ENCODE measurements around the gene DNAJC28.
"Not testable (repeated sequence)": the region's sequence is repeated elsewhere in the genome, so short reads cannot be mapped to it uniquely, and the experiment has no call there.

Gene DNAJC28

GRCh38 chr21:33511639-33512038, 20.1 kb upstream of the DNAJC28 start:
- Histone ChIP-seq H3K36me3 (peaks cover 92% of the 10 kb centered on the region), H3K27me3 (no peaks in the 10 kb centered on the region)

GRCh38 chr21:33510826-33511225, 19.3 kb upstream of the DNAJC28 start:
- H3K4me1 ChIP-seq = peaks cover 5% of the 10 kb centered on the region; the same call in 1 of the 2 replicates
- H3K27me3 ChIP-seq = no peaks in the 10 kb centered on the region
- peaks cover 86% of the 10 kb centered on the region for H3K36me3 ChIP-seq

More at GRCh38 chr21:33511639-33512038, 20.1 kb upstream of the DNAJC28 start:
- no peak for TF ChIP-seq CTCF (IDR thresholded peaks at IDR 0.05; ENCODE audit: low read depth, low read length)
- Histone ChIP-seq H3K4me3 (ENCODE audit: low read depth, low read length) (no peak overlapping the region), H3K4me1 (peaks cover 5% of the 10 kb centered on the region; the same call in 1 of the 2 replicates), H3K9me3 (no peaks in the 10 kb centered on the region)
- no peak for DNase-seq

GRCh38 chr21:33507003-33507402, 15.5 kb upstream of the DNAJC28 start:
- not testable (repeated sequence) for H3K27me3 ChIP-seq; H3K9me3 ChIP-seq; H3K4me3 ChIP-seq (ENCODE audit: low read depth, low read length); DNase-seq; H3K4me1 ChIP-seq
- H3K36me3 ChIP-seq = peaks cover 78% of the 10 kb centered on the region

More at GRCh38 chr21:33510826-33511225, 19.3 kb upstream of the DNAJC28 start:
- no peak overlapping the region for H3K4me3 ChIP-seq (ENCODE audit: low read depth, low read length)
- DNase-seq = peak; percentile 18
- no peak for TF ChIP-seq CTCF (IDR thresholded peaks at IDR 0.05; ENCODE audit: low read depth, low read length)
- H3K9me3 ChIP-seq = no peaks in the 10 kb centered on the region

GRCh38 chr21:33505833-33506232, 14.3 kb upstream of the DNAJC28 start:
- no peaks in the 10 kb centered on the region for H3K9me3 ChIP-seq
- H3K36me3 ChIP-seq = peaks cover 76% of the 10 kb centered on the region
- no peak for TF ChIP-seq CTCF (IDR thresholded peaks at IDR 0.05; ENCODE audit: low read depth, low read length)
- no peaks in the 10 kb centered on the region for H3K27me3 ChIP-seq
- no peaks in the 10 kb centered on the region for H3K4me1 ChIP-seq
- H3K4me3 ChIP-seq (ENCODE audit: low read depth, low read length) = no peak overlapping the region
- no peak for DNase-seq

- Histone ChIP-seq H3K36me3 (0 out of 2 replicates have a peak, but pooled peaks cover 2% of the 10 kb centered on the region), H3K4me3 (ENCODE audit: low read depth, low read length) (no peak overlapping the region), H3K9me3 (no peaks in the 10 kb centered on the region), H3K27me3 (no peaks in the 10 kb centered on the region), H3K4me1 (no peaks in the 10 kb centered on the region)
- no peak for DNase-seq
- TF ChIP-seq CTCF (IDR thresholded peaks at IDR 0.05; ENCODE audit: low read depth, low read length) = no peak
These were observed 4.8 kb upstream of the DNAJC28 start for GRCh38 chr21:33496345-33496744.

GRCh38 chr21:33495743-33496142, 4.2 kb upstream of the DNAJC28 start:
- DNase-seq = no peak
- no peaks in the 10 kb centered on the region for H3K9me3 ChIP-seq
- H3K36me3 ChIP-seq = no peaks in the 10 kb centered on the region
- H3K27me3 ChIP-seq = no peaks in the 10 kb centered on the region
- no peak overlapping the region for H3K4me3 ChIP-seq (ENCODE audit: low read depth, low read length)
- no peak for TF ChIP-seq CTCF (IDR thresholded peaks at IDR 0.05; ENCODE audit: low read depth, low read length)
- H3K4me1 ChIP-seq = no peaks in the 10 kb centered on the region

GRCh38 chr21:33493756-33494155, 2.2 kb upstream of the DNAJC28 start:
- TF ChIP-seq CTCF (IDR thresholded peaks at IDR 0.05; ENCODE audit: low read depth, low read length) = no peak
- no peaks in the 10 kb centered on the region for H3K27me3 ChIP-seq
- DNase-seq = no peak
- no peak overlapping the region for H3K4me3 ChIP-seq (ENCODE audit: low read depth, low read length)
- H3K9me3 ChIP-seq = no peaks in the 10 kb centered on the region
- no peaks in the 10 kb centered on the region for H3K4me1 ChIP-seq
- no peaks in the 10 kb centered on the region for H3K36me3 ChIP-seq
